Adrenal gland (tissue), 5 donors: Measurements from ENCODE around the gene RASSF5.

Source experiments
- POLR2A ChIP-seq, 2 donors: fragments of 450-650 bp; IDR thresholded peaks; one replicate each; pipeline ENCODE4 v1.6.1; 2017; ENCODE audit warnings: antibody characterized with exemption in 2 of 2, mild to moderate bottlenecking in 2 of 2, moderate library complexity in 1 of 2
- TF ChIP-seq, protein P1 (sequence below), 6 experiments: fragments of 450-650 bp in 4 of 6; fragments of 200-600 bp in 2 of 6; sonication (generic) in 1 of 6; IDR thresholded peaks; 1 replicate in 5 of 6; 2 replicates in 1 of 6; pipeline versions ENCODE4 v1.5.1 to v1.8.0; 2016 to 2021; ENCODE audit warnings: antibody characterized with exemption in 6 of 6, mild to moderate bottlenecking in 2 of 6, moderate library complexity in 1 of 6
- donor health status: DM: no; HTN: no; CAD: no.

DNA sequence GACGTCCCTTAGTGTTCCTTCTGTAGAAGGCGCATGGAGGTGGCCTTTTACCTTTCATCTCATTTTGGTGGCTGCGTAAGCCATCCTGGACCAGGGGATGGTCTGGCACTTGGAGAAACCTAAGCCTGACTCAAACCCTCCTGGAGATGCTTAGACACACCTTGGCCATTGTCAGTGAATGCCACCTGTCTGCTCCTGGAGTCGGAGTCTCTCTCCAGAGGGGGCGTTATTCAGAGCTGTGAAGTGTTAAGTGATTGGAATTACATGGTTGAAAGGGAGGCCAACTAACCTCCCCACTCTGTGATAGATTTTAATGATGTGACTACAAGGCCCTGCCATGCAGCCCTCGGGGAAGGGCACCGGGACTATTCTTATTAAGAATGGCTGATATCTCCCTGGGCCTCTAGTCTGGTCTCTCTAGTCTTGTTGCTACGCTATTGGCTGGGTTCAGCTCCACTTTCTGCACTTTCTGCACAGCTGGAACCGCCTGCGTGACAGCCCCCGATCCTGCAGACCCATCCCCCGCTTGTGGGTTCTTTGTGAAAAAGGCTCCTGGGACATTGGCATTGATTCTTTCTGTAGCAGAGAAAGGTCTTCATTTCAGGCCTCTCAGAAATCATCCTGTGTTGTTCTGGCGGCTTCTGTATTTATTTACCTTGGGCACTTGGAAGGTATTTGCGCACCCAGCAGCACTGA lies 4.2 kb downstream of the RASSF5 start:
- TF ChIP-seq POLR2A (IDR thresholded peaks at IDR 0.05) = no peak
- TF ChIP-seq, protein P1, sequence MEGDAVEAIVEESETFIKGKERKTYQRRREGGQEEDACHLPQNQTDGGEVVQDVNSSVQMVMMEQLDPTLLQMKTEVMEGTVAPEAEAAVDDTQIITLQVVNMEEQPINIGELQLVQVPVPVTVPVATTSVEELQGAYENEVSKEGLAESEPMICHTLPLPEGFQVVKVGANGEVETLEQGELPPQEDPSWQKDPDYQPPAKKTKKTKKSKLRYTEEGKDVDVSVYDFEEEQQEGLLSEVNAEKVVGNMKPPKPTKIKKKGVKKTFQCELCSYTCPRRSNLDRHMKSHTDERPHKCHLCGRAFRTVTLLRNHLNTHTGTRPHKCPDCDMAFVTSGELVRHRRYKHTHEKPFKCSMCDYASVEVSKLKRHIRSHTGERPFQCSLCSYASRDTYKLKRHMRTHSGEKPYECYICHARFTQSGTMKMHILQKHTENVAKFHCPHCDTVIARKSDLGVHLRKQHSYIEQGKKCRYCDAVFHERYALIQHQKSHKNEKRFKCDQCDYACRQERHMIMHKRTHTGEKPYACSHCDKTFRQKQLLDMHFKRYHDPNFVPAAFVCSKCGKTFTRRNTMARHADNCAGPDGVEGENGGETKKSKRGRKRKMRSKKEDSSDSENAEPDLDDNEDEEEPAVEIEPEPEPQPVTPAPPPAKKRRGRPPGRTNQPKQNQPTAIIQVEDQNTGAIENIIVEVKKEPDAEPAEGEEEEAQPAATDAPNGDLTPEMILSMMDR (IDR thresholded peaks at IDR 0.05) = no peak
